BLaER1 (cell line): Measurements from ENCODE around the gene TBC1D22A.

Experiments used
- H3K27ac ChIP-seq: shearing (Covaris generic); formaldehyde crosslinking; 2 replicates; pipeline ENCODE4 v1.8.1; 2022
- H3K27me3 ChIP-seq: shearing (Covaris generic); formaldehyde crosslinking; 2 replicates; pipeline ENCODE4 v1.8.1; 2022
- H3K36me3 ChIP-seq: shearing (Covaris generic); formaldehyde crosslinking; 2 replicates; pipeline ENCODE4 v1.8.1; 2022
- H3K4me1 ChIP-seq: shearing (Covaris generic); formaldehyde crosslinking; 2 replicates; pipeline ENCODE4 v1.8.1; 2022
- H3K4me2 ChIP-seq: shearing (Covaris generic); formaldehyde crosslinking; 2 replicates; pipeline ENCODE4 v1.8.1; 2022
- H3K4me3 ChIP-seq: shearing (Covaris generic); formaldehyde crosslinking; 2 replicates; pipeline ENCODE4 v1.8.1; 2022
- H3K9ac ChIP-seq: shearing (Covaris generic); formaldehyde crosslinking; 2 replicates; pipeline ENCODE4 v1.8.1; 2022
- H3K9me3 ChIP-seq: shearing (Covaris generic); formaldehyde crosslinking; 2 replicates; pipeline ENCODE4 v1.8.1; 2022
- H4K20me1 ChIP-seq: shearing (Covaris generic); formaldehyde crosslinking; 2 replicates; pipeline ENCODE4 v1.8.1; 2022
- Cebpa-rat ChIP-seq: shearing (Covaris generic); IDR thresholded peaks from 2 replicates; pipeline ENCODE4 v1.8.1; 2022

TBC1D22A gene

GRCh38 chr22:46860562-46860961 lies 98.1 kb downstream of the TBC1D22A start:
- H3K9me3 ChIP-seq: peaks cover 16% of the 10 kb centered on the region
- no peak overlapping the region for H3K4me2 ChIP-seq
- peaks cover 64% of the 10 kb centered on the region for H3K36me3 ChIP-seq
- H3K27ac ChIP-seq: no peak overlapping the region
- H3K27me3 ChIP-seq: no peaks in the 10 kb centered on the region
- peaks cover 81% of the 10 kb centered on the region for H4K20me1 ChIP-seq
- H3K4me1 ChIP-seq: no peaks in the 10 kb centered on the region
- H3K9ac ChIP-seq: no peak overlapping the region
- TF ChIP-seq Cebpa-rat: no peak
- no peak overlapping the region for H3K4me3 ChIP-seq

GRCh38 chr22:46861468-46862367 lies 99.3 kb downstream of the TBC1D22A start:
- H3K4me2 ChIP-seq: no peak overlapping the region
- no peak overlapping the region for H3K9ac ChIP-seq
- H3K4me3 ChIP-seq: no peak overlapping the region
- no peak for TF ChIP-seq Cebpa-rat
- no peaks in the 10 kb centered on the region for H3K4me1 ChIP-seq
- H3K27ac ChIP-seq: no peak overlapping the region
- H3K9me3 ChIP-seq: peaks cover 17% of the 10 kb centered on the region
- peaks cover 71% of the 10 kb centered on the region for H4K20me1 ChIP-seq
- peaks cover 66% of the 10 kb centered on the region for H3K36me3 ChIP-seq
- H3K27me3 ChIP-seq: no peaks in the 10 kb centered on the region

GRCh38 chr22:46862418-46863324 lies 100.2 kb downstream of the TBC1D22A start:
- peaks cover 61% of the 10 kb centered on the region for H4K20me1 ChIP-seq
- peaks cover 15% of the 10 kb centered on the region for H3K9me3 ChIP-seq
- no peaks in the 10 kb centered on the region for H3K27me3 ChIP-seq
- H3K36me3 ChIP-seq: peaks cover 67% of the 10 kb centered on the region
- no peak overlapping the region for H3K9ac ChIP-seq
- no peak overlapping the region for H3K27ac ChIP-seq
- no peak for TF ChIP-seq Cebpa-rat
- no peak overlapping the region for H3K4me2 ChIP-seq
- H3K4me1 ChIP-seq: no peaks in the 10 kb centered on the region
- no peak overlapping the region for H3K4me3 ChIP-seq

DNA sequence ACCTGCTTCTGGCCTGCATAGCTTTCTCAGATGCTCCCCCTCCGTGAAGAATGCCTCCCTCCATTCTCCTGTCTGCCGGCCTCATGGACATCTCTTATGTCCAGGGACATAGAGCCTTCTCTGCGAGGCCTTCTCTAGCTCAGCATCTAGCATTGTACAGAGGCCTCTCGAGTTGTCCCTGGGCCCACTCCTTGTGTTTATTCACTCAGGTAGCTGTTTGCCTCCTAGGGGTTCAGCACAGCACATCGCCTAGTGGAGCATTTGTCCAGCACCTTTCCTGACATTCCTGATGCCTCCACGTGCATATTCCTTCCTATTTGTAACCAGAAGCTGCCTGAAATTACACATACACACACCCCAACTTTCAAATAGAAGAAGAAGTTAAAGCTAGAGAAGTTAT lies 101.3 kb downstream of the TBC1D22A start:
- H3K9ac ChIP-seq: no peak overlapping the region
- no peak for TF ChIP-seq Cebpa-rat
- H3K27me3 ChIP-seq: no peaks in the 10 kb centered on the region
- H3K9me3 ChIP-seq: peaks cover 10% of the 10 kb centered on the region
- peaks cover 53% of the 10 kb centered on the region for H4K20me1 ChIP-seq
- H3K4me1 ChIP-seq: no peaks in the 10 kb centered on the region
- no peak overlapping the region for H3K27ac ChIP-seq
- peaks cover 65% of the 10 kb centered on the region for H3K36me3 ChIP-seq
- no peak overlapping the region for H3K4me2 ChIP-seq
- no peak overlapping the region for H3K4me3 ChIP-seq

GRCh38 chr22:46864314-46865051 lies 102.0 kb downstream of the TBC1D22A start:
- Histone ChIP-seq H3K36me3 (peaks cover 72% of the 10 kb centered on the region), H3K9ac (no peak overlapping the region), H3K4me2 (no peak overlapping the region), H3K9me3 (peaks cover 14% of the 10 kb centered on the region; the same call in 1 of the 2 replicates), H3K27ac (no peak overlapping the region), H4K20me1 (peaks cover 53% of the 10 kb centered on the region), H3K4me3 (no peak overlapping the region), H3K27me3 (no peaks in the 10 kb centered on the region), H3K4me1 (no peaks in the 10 kb centered on the region)
- no peak for TF ChIP-seq Cebpa-rat

DNA sequence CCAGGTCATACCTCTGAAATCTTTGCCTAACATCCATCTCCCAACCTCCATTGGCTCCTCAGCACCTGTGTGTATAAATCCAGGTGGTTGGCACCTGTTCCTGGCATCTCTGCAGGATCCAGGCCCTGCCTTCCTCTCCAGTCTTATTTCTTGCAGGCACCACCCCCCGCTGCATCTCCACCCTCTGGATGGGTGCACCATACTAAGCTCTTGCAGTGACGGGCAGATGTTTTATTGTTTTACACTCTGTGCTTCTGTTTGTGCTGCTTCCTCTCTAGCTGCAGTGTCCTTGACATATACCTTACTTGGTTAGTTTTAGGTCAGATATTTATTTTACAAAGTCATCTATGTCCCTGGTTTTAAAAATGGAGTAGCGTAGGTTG lies 102.6 kb downstream of the TBC1D22A start:
- H3K9ac ChIP-seq: no peak overlapping the region
- H3K4me3 ChIP-seq: no peak overlapping the region
- peaks cover 19% of the 10 kb centered on the region for H3K9me3 ChIP-seq
- no peaks in the 10 kb centered on the region for H3K27me3 ChIP-seq
- H3K4me2 ChIP-seq: no peak overlapping the region
- H3K36me3 ChIP-seq: peaks cover 77% of the 10 kb centered on the region
- H4K20me1 ChIP-seq: peaks cover 53% of the 10 kb centered on the region
- no peaks in the 10 kb centered on the region for H3K4me1 ChIP-seq
- no peak for TF ChIP-seq Cebpa-rat
- no peak overlapping the region for H3K27ac ChIP-seq

- H3K36me3 ChIP-seq: peaks cover 83% of the 10 kb centered on the region
- peaks cover 50% of the 10 kb centered on the region for H4K20me1 ChIP-seq
- no peak overlapping the region for H3K4me3 ChIP-seq
- no peak overlapping the region for H3K4me2 ChIP-seq
- H3K27me3 ChIP-seq: no peaks in the 10 kb centered on the region
- H3K9me3 ChIP-seq: peaks cover 25% of the 10 kb centered on the region
- no peak for TF ChIP-seq Cebpa-rat
- H3K9ac ChIP-seq: no peak overlapping the region
- H3K4me1 ChIP-seq: no peaks in the 10 kb centered on the region
- no peak overlapping the region for H3K27ac ChIP-seq
These were observed 103.2 kb downstream of the TBC1D22A start for GRCh38 chr22:46865642-46866041.

- TF ChIP-seq Cebpa-rat: no peak
- Histone ChIP-seq H3K4me3 (no peak overlapping the region), H3K36me3 (peaks cover 92% of the 10 kb centered on the region), H3K27ac (no peak overlapping the region), H3K9ac (no peak overlapping the region), H3K4me2 (no peak overlapping the region), H3K4me1 (no peaks in the 10 kb centered on the region), H3K27me3 (no peaks in the 10 kb centered on the region), H4K20me1 (peaks cover 41% of the 10 kb centered on the region), H3K9me3 (peaks cover 34% of the 10 kb centered on the region)
These were observed 104.1 kb downstream of the TBC1D22A start for GRCh38 chr22:46866591-46866990.

DNA sequence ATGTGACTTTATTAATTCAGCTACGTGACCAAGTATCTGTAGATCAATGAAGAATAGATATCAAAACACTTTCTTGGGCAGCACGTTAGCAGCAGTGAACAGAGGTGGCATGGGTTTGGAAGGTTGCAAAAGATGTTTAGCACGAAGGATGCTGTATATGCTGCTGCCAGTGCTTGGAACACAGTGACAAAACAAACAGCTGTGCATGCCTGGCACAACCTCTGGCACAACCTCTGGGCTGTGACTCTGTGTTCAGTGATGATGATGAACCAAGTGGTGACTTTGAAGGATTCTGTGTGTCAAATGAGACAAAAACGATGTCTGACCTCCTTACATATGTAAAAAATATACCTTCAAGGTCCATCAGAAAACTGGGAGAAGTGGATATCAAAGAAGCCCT lies 104.7 kb downstream of the TBC1D22A start:
- no peak for TF ChIP-seq Cebpa-rat
- Histone ChIP-seq H3K4me1 (no peaks in the 10 kb centered on the region), H3K27me3 (no peaks in the 10 kb centered on the region), H3K9me3 (peaks cover 39% of the 10 kb centered on the region), H3K9ac (no peak overlapping the region), H3K36me3 (peaks cover 88% of the 10 kb centered on the region), H3K27ac (no peak overlapping the region), H3K4me2 (no peak overlapping the region), H4K20me1 (peaks cover 36% of the 10 kb centered on the region), H3K4me3 (no peak overlapping the region)
